H1 (cell line): Measurements from ENCODE around the gene IL1RL1.

Source experiments
- CTCF ChIP-seq, 3 experiments: IDR thresholded peaks; 1 replicate in 2 of 3; 2 replicates in 1 of 3; pipeline versions ENCODE4 v1.5.1 to v1.6.1; 2011; ENCODE audit warnings: low read length in 3 of 3, mild to moderate bottlenecking in 3 of 3, inconsistent platforms in 2 of 3, low read depth in 1 of 3, moderate library complexity in 1 of 3; ENCODE audit not compliant: insufficient read depth in 1 of 3; ENCODE audit errors: control extremely low read depth in 1 of 3
- EZH2 ChIP-seq: fragments of 200-600 bp; sonication (generic); IDR thresholded peaks from 2 replicates; pipeline ENCODE4 v1.7.1; 2012; ENCODE audit warnings: low read depth, mild to moderate bottlenecking, moderate library complexity, low read length, inconsistent platforms; ENCODE audit not compliant: severe bottlenecking
- HDAC2 ChIP-seq, 2 experiments: fragments of 300-600 bp in 1 of 2; sonication (generic) in 1 of 2; IDR thresholded peaks; 2 replicates each; pipeline ENCODE4 v1.6.1; 2011 to 2012; ENCODE audit warnings: low read depth in 2 of 2, low read length in 2 of 2, mild to moderate bottlenecking in 2 of 2, moderate library complexity in 2 of 2, borderline replicate concordance in 1 of 2, inconsistent platforms in 1 of 2
- NANOG ChIP-seq: IDR thresholded peaks from 2 replicates; pipeline ENCODE4 v1.6.1; 2011; ENCODE audit warnings: low read length, low read depth, mild to moderate bottlenecking, inconsistent platforms; ENCODE audit not compliant: insufficient read depth, poor library complexity, severe bottlenecking
- POLR2A ChIP-seq, 2 experiments: IDR thresholded peaks; 1 replicate in 1 of 2; 2 replicates in 1 of 2; pipeline ENCODE4 v1.6.1; 2011; ENCODE audit warnings: low read depth in 2 of 2, low read length in 2 of 2, mild to moderate bottlenecking in 2 of 2; ENCODE audit errors: control extremely low read depth in 1 of 2
- POLR2AphosphoS5 ChIP-seq: IDR thresholded peaks from 2 replicates; pipeline ENCODE4 v1.6.1; 2011; ENCODE audit warnings: low read depth, low read length
- RFX5 ChIP-seq: IDR thresholded peaks from 2 replicates; pipeline ENCODE4 v1.6.1; 2011; ENCODE audit warnings: low read depth, low read length, improper control_type of control experiment, borderline replicate concordance
- SP1 ChIP-seq: IDR thresholded peaks from 2 replicates; pipeline ENCODE4 v1.6.1; 2011; ENCODE audit warnings: low read depth, low read length
- TAF1 ChIP-seq: IDR thresholded peaks from 2 replicates; pipeline ENCODE4 v1.6.1; 2011; ENCODE audit warnings: mild to moderate bottlenecking, low read depth, low read length
- ZNF274 ChIP-seq: IDR thresholded peaks from 2 replicates; pipeline ENCODE4 v1.7.0; 2012; ENCODE audit warnings: low read length, borderline replicate concordance; ENCODE audit errors: extremely low read depth

GRCh38 chr2:102391565-102391964 lies 80.2 kb downstream of the IL1RL1 start:
- TF ChIP-seq HDAC2 (IDR thresholded peaks at IDR 0.05; ENCODE audit: borderline replicate concordance in 1 of 2, low read depth in 2 of 2, low read length in 2 of 2): no peak
- TF ChIP-seq TAF1: no peak
- no peak for TF ChIP-seq NANOG
- no peak for TF ChIP-seq CTCF (IDR thresholded peaks at IDR 0.05; ENCODE audit: control extremely low read depth in 1 of 3, insufficient read depth in 1 of 3, low read depth in 1 of 3, low read length in 3 of 3)
- no peak for TF ChIP-seq POLR2A (IDR thresholded peaks at IDR 0.05; ENCODE audit: control extremely low read depth in 1 of 2, low read depth in 2 of 2, low read length in 2 of 2)
- TF ChIP-seq RFX5: no peak
- no peak for TF ChIP-seq POLR2AphosphoS5
- TF ChIP-seq SP1: no peak
- no peak for TF ChIP-seq EZH2
- no peak for TF ChIP-seq ZNF274
